Smooth muscle cell (in vitro differentiated cells): ENCODE results near the gene KMT2C. TPM values are rescaled to one million over a fixed set of nuclear protein-coding genes. Genes with fewer than 3 reads are reported as not detected.

Experiments used
- DNase-seq: peaks from one replicate; lab custom pipeline; 2025; ENCODE audit not compliant: unreplicated experiment; lab: John Stamatoyannopoulos, UW
- H2AFZ ChIP-seq: fragments of 200-600 bp; sonication (generic); 2 replicates; pipeline ENCODE4 v1.6.0; 2016; ENCODE audit warnings: antibody characterized with exemption, low read depth, mild to moderate bottlenecking
- H3F3A ChIP-seq: fragments of 200-600 bp; sonication (generic); 2 replicates; pipeline ENCODE4 v1.6.0; 2017; ENCODE audit warnings: antibody characterized with exemption, low read depth
- H3K27ac ChIP-seq: fragments of 200-600 bp; sonication (generic); 2 replicates; pipeline ENCODE4 v1.5.1; 2016; ENCODE audit warnings: low read depth, mild to moderate bottlenecking
- H3K27me3 ChIP-seq: fragments of 200-600 bp; sonication (generic); 2 replicates; pipeline ENCODE4 v1.6.1; 2016; ENCODE audit warnings: low read depth, mild to moderate bottlenecking
- H3K36me3 ChIP-seq: fragments of 200-600 bp; sonication (generic); 2 replicates; pipeline ENCODE4 v1.5.1; 2016; ENCODE audit warnings: low read depth
- H3K4me1 ChIP-seq: fragments of 200-600 bp; sonication (generic); 2 replicates; pipeline ENCODE4 v1.5.1; 2016; ENCODE audit warnings: low read depth
- H3K4me2 ChIP-seq: fragments of 200-600 bp; sonication (generic); 2 replicates; pipeline ENCODE4 v1.6.0; 2016; ENCODE audit warnings: mild to moderate bottlenecking
- H3K4me3 ChIP-seq: fragments of 200-600 bp; sonication (generic); 2 replicates; pipeline ENCODE4 v1.5.1; 2016; ENCODE audit warnings: mild to moderate bottlenecking
- H3K79me2 ChIP-seq: fragments of 200-600 bp; sonication (generic); 2 replicates; pipeline ENCODE4 v1.6.0; 2016; ENCODE audit warnings: low read depth, mild to moderate bottlenecking
- H3K9ac ChIP-seq: fragments of 200-600 bp; sonication (generic); 2 replicates; pipeline ENCODE4 v1.6.0; 2016; ENCODE audit warnings: low read depth
- H3K9me3 ChIP-seq: fragments of 200-600 bp; sonication (generic); replicated peaks from 2 replicates; pipeline ENCODE4 v1.5.1; 2016; ENCODE audit warnings: low read depth
- H4K20me1 ChIP-seq: fragments of 200-600 bp; sonication (generic); 2 replicates; pipeline ENCODE4 v1.6.0; 2016; ENCODE audit warnings: low read depth
- CTCF ChIP-seq: fragments of 200-600 bp; sonication (generic); IDR thresholded peaks from 2 replicates; pipeline ENCODE4 v1.5.1; 2017; ENCODE audit warnings: borderline replicate concordance, mild to moderate bottlenecking, antibody characterized with exemption; ENCODE audit not compliant: insufficient read depth, poor library complexity, severe bottlenecking
- WGBS: methylation state at CpG from one replicate; pipeline ENCODE4 v1.1.7; 2016; ENCODE audit warnings: low lambda C conversion rate; 5-methylcytosine and 5-hydroxymethylcytosine counted together
- polyA plus RNA-seq: library from polyadenylated mRNA; unstranded; fragments of >200 nt; fragmentation: Nextera tagmentation; extraction: Ambion mirVana; gene quantifications from 2 replicates; pipeline ENCODE4 v1.2.1, GENCODE V29; 2016
- total RNA-seq: library from RNA; depleted of rRNA; stranded (reverse); fragments of >200 nt; gene quantifications from 2 replicates; pipeline ENCODE4 v1.2.3, GENCODE V29; 2014

Gene KMT2C
- total and polyA plus RNA-seq, 2 experiments from 2014 or later, result 10.1 to 36.7 TPM

- Histone ChIP-seq H3K4me3 (no peak overlapping the region), H3K9me3 (no peaks in the 10 kb centered on the region), H3K27ac (no peak overlapping the region), H4K20me1 (no peaks in the 10 kb centered on the region), H3F3A (no peaks in the 10 kb centered on the region), H3K36me3 (peaks cover 4% of the 10 kb centered on the region), H3K9ac (no peak overlapping the region), H3K27me3 (no peaks in the 10 kb centered on the region), H2AFZ (no peak overlapping the region), H3K79me2 (no peaks in the 10 kb centered on the region), H3K4me1 (no peaks in the 10 kb centered on the region), H3K4me2 (no peak overlapping the region)
- TF ChIP-seq CTCF, result no peak
- 96% methylated on average over 17 of the region's 17 CpGs for WGBS
- no peak for DNase-seq
These were observed 327.9 kb downstream of the KMT2C start for GRCh38 chr7:152107945-152108344.

- no peaks in the 10 kb centered on the region for H3K79me2 ChIP-seq
- H3K4me3 ChIP-seq, result no peak overlapping the region
- no peaks in the 10 kb centered on the region for H3F3A ChIP-seq
- no peaks in the 10 kb centered on the region for H3K4me1 ChIP-seq
- H3K9me3 ChIP-seq, result no peaks in the 10 kb centered on the region
- DNase-seq, result no peak
- WGBS, result 69% methylated on average over 4 of the region's 4 CpGs
- no peak overlapping the region for H3K9ac ChIP-seq
- H2AFZ ChIP-seq, result no peak overlapping the region
- no peaks in the 10 kb centered on the region for H4K20me1 ChIP-seq
- no peak overlapping the region for H3K27ac ChIP-seq
- peaks cover 4% of the 10 kb centered on the region for H3K36me3 ChIP-seq
- no peaks in the 10 kb centered on the region for H3K27me3 ChIP-seq
- no peak overlapping the region for H3K4me2 ChIP-seq
- TF ChIP-seq CTCF, result no peak
These were observed 328.8 kb downstream of the KMT2C start for GRCh38 chr7:152106990-152107389.

GRCh38 chr7:152105205-152105604 lies 330.6 kb downstream of the KMT2C start:
- no peak overlapping the region for H2AFZ ChIP-seq
- TF ChIP-seq CTCF, result no peak
- no peak overlapping the region for H3K9ac ChIP-seq
- no peak for DNase-seq
- H3F3A ChIP-seq, result no peaks in the 10 kb centered on the region
- peaks cover 4% of the 10 kb centered on the region for H3K36me3 ChIP-seq
- H3K27ac ChIP-seq, result no peak overlapping the region
- no peaks in the 10 kb centered on the region for H4K20me1 ChIP-seq
- H3K27me3 ChIP-seq, result no peaks in the 10 kb centered on the region
- no peaks in the 10 kb centered on the region for H3K79me2 ChIP-seq
- 96% methylated on average over 11 of the region's 11 CpGs for WGBS
- no peaks in the 10 kb centered on the region for H3K9me3 ChIP-seq
- H3K4me2 ChIP-seq, result no peak overlapping the region
- no peaks in the 10 kb centered on the region for H3K4me1 ChIP-seq
- no peak overlapping the region for H3K4me3 ChIP-seq

- Histone ChIP-seq H3K4me1 (no peaks in the 10 kb centered on the region), H2AFZ (no peak overlapping the region)
- TF ChIP-seq CTCF, result no peak
These were observed 332.1 kb downstream of the KMT2C start for GRCh38 chr7:152103691-152104090.

More at GRCh38 chr7:152103691-152104090, 332.1 kb downstream of the KMT2C start:
- H3K4me3 ChIP-seq, result no peak overlapping the region
- no peaks in the 10 kb centered on the region for H3K27me3 ChIP-seq
- no peak overlapping the region for H3K4me2 ChIP-seq
- WGBS, result 95% methylated on average over 5 of the region's 5 CpGs
- H3K9me3 ChIP-seq, result no peaks in the 10 kb centered on the region
- peaks cover 4% of the 10 kb centered on the region for H3K36me3 ChIP-seq
- no peak overlapping the region for H3K27ac ChIP-seq
- no peak overlapping the region for H3K9ac ChIP-seq
- H4K20me1 ChIP-seq, result no peaks in the 10 kb centered on the region
- no peak for DNase-seq
- H3K79me2 ChIP-seq, result no peaks in the 10 kb centered on the region
- H3F3A ChIP-seq, result no peaks in the 10 kb centered on the region
